HUES48 (cell line): ENCODE results near the gene MYOM1.

Experiments
- H3K27ac ChIP-seq: one replicate; pipeline ENCODE4 v1.7.0; 2013; ENCODE audit warnings: low read depth, low read length, inconsistent platforms
- H3K27me3 ChIP-seq: 2 replicates; pipeline ENCODE4 v1.6.1; 2013; ENCODE audit warnings: mild to moderate bottlenecking, low read length; ENCODE audit not compliant: control insufficient read depth, insufficient read depth
- H3K36me3 ChIP-seq: 2 replicates; pipeline ENCODE4 v1.6.1; 2013; ENCODE audit warnings: low read length; ENCODE audit not compliant: control insufficient read depth, insufficient read depth
- H3K4me1 ChIP-seq: 2 replicates; pipeline ENCODE4 v1.6.1; 2013; ENCODE audit warnings: mild to moderate bottlenecking, low read length; ENCODE audit not compliant: control insufficient read depth, insufficient read depth
- H3K4me3 ChIP-seq: 2 replicates; pipeline ENCODE4 v1.5.1; 2013; ENCODE audit warnings: mild to moderate bottlenecking, low read depth, low read length
- H3K9ac ChIP-seq: 2 replicates; pipeline ENCODE4 v1.6.1; 2013; ENCODE audit warnings: mild to moderate bottlenecking, low read depth, low read length, moderate library complexity
- H3K9me3 ChIP-seq: 2 replicates; pipeline ENCODE4 v1.6.1; 2013; ENCODE audit warnings: low read length; ENCODE audit not compliant: control insufficient read depth, insufficient read depth

The MYOM1 gene

DNA sequence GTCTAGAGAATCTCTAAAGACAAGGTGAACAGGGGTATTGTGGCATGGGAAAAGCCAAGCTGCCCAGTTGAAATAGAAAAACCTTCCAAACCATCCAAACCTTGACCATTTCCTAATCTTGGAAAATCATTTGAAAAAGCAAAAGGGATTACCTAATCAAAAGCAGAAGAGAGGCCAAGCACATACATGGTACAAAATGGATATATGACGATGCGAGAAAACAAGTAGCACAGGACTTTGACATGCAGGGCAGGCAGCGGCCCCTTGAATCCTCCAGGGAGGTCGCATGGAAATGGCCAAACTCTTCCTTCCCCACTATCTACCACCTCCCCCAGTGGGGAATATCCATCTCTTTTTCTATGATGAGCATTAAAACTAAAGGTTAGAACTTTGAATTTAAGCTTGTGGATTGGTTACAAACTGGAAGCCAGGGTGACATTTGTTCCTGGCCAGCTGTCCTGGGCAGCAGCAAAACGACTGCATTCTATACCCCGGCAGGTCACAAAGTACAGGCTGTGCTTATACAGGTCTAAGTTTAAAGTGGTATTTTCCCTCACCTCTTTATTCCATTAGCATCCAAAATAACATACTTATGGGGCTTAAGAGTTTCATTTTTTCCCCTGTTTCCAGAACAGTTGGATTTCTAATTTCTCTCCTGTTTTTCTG, 24.7 kb downstream of the MYOM1 start:
- no peaks in the 10 kb centered on the region for H3K9me3 ChIP-seq
- H3K27me3 ChIP-seq = no peaks in the 10 kb centered on the region
- H3K4me3 ChIP-seq = no peak overlapping the region
- no peaks in the 10 kb centered on the region for H3K4me1 ChIP-seq
- H3K27ac ChIP-seq = no peak overlapping the region
- H3K9ac ChIP-seq = no peak overlapping the region
- H3K36me3 ChIP-seq = no peaks in the 10 kb centered on the region

DNA sequence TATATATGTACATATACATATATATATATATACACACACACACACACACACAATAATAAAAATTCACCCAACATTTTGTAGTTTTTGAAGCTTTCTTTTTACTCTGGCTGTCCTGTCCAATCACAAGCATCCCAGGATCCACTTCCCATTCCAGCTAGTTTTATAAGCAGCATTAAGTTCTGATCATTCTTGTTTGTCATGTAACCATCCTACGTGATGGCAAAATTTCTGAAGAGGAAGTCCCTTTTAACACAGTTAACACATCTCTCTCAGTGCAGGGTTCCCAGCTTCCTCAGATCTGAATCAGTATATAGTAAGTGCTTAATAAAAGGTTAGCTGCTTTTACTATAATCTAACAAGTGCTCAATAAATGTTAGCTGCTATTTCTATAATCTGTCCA, 26.4 kb downstream of the MYOM1 start:
- no peak overlapping the region for H3K4me3 ChIP-seq
- no peaks in the 10 kb centered on the region for H3K9me3 ChIP-seq
- no peak overlapping the region for H3K9ac ChIP-seq
- H3K36me3 ChIP-seq = no peaks in the 10 kb centered on the region
- H3K27me3 ChIP-seq = no peaks in the 10 kb centered on the region
- H3K27ac ChIP-seq = no peak overlapping the region
- no peaks in the 10 kb centered on the region for H3K4me1 ChIP-seq

GRCh38 chr18:3192752-3193151, 27.0 kb downstream of the MYOM1 start:
- H3K27ac ChIP-seq = no peak overlapping the region
- no peak overlapping the region for H3K9ac ChIP-seq

DNA sequence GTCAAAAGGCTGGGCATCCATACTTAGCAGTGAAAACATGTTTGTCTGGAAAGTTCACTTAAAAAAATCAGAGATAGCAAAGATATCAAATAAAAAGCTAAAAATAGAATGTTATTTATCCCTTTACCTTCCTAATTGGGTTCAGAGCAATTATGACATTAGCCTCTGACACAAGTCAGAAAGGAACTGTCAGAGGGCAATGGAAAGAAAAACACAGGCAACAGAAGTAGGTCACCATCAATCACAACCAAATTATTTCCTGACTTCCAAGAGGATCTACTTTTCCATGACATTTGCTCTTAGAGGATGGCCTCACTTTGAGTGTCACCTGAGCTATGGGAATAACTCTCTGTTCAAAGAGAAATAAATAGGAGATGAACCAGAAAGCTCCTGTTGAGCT, 27.5 kb downstream of the MYOM1 start:
- H3K27me3 ChIP-seq = no peaks in the 10 kb centered on the region
- no peaks in the 10 kb centered on the region for H3K4me1 ChIP-seq
- H3K27ac ChIP-seq = no peak overlapping the region
- no peaks in the 10 kb centered on the region for H3K36me3 ChIP-seq
- H3K9me3 ChIP-seq = no peaks in the 10 kb centered on the region
- no peak overlapping the region for H3K9ac ChIP-seq
- no peak overlapping the region for H3K4me3 ChIP-seq

More at GRCh38 chr18:3192752-3193151, 27.0 kb downstream of the MYOM1 start:
- Histone ChIP-seq H3K4me1 (no peaks in the 10 kb centered on the region), H3K9me3 (no peaks in the 10 kb centered on the region), H3K27me3 (no peaks in the 10 kb centered on the region), H3K36me3 (no peaks in the 10 kb centered on the region), H3K4me3 (no peak overlapping the region)

- Histone ChIP-seq H3K27me3 (no peaks in the 10 kb centered on the region), H3K36me3 (no peaks in the 10 kb centered on the region), H3K27ac (no peak overlapping the region), H3K9me3 (no peaks in the 10 kb centered on the region), H3K4me3 (no peak overlapping the region), H3K4me1 (no peaks in the 10 kb centered on the region), H3K9ac (no peak overlapping the region)
These were observed 29.2 kb downstream of the MYOM1 start for GRCh38 chr18:3190610-3191009.

DNA sequence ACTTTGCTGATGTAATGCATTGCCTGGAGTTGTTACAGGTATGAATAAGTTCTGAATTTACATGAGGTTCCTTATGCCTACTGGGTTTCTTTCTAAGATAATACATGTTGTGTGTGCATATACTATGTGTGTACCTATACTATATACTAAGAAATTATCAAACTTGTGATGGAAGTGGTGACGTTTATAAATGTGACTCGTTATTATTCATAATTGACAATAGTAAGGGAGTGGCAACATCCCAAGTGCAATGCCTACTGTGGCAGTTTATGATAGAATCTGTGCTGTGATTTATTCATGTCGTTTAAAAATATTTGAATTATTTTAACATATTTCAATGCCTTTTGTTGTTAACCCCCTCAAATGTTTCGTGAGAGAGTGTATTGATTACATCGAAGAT, 29.9 kb downstream of the MYOM1 start:
- Histone ChIP-seq H3K27ac (no peak overlapping the region), H3K36me3 (no peaks in the 10 kb centered on the region), H3K4me3 (no peak overlapping the region), H3K9ac (no peak overlapping the region), H3K27me3 (no peaks in the 10 kb centered on the region), H3K9me3 (no peaks in the 10 kb centered on the region), H3K4me1 (no peaks in the 10 kb centered on the region)

DNA sequence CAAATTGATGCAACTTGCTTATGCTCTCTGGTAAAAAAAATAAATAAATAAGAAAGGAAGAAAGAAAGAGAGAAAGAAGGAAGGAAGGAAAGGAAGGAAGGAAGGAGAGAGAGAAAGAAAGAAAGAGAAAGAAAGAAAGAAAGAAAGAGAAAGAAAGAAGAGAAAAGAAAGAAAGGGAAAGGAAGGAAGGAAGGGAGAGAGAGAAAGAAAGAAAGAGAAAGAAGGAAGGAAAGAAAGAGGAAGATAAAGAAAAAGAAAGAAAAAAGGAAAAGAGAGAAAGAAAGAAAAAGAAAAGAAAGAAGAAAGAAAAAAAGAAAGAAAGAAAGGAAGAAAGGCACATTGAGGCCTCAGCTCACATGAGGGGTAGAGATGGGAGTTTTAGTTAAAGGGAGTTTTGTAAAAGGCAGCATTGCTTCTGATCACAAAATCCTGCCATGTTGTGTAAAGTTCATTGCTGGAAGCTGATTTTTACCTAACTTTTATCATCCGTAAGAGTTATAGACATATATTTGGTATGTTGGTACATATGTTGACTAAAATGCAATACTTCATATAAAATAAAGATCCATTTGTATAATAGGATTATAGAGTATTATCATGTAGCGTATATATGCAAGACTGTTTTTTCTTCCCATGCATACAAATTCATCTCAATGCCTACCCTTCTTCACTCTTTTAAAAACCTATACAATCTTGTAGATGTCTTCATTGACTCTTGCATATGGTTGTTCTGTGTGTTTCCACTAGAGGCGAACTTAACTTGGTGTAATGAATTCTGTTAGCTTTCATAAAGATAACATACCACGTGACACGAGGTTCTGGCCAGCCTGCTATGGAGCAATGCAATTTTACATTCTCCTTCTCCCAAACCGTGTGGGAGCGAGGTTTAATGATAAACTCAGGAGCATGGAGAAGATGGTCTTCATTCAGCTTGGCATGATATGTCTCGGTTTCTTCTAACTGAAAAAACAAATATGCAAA, 32.8 kb downstream of the MYOM1 start:
- H3K9me3 ChIP-seq = no peaks in the 10 kb centered on the region

DNA sequence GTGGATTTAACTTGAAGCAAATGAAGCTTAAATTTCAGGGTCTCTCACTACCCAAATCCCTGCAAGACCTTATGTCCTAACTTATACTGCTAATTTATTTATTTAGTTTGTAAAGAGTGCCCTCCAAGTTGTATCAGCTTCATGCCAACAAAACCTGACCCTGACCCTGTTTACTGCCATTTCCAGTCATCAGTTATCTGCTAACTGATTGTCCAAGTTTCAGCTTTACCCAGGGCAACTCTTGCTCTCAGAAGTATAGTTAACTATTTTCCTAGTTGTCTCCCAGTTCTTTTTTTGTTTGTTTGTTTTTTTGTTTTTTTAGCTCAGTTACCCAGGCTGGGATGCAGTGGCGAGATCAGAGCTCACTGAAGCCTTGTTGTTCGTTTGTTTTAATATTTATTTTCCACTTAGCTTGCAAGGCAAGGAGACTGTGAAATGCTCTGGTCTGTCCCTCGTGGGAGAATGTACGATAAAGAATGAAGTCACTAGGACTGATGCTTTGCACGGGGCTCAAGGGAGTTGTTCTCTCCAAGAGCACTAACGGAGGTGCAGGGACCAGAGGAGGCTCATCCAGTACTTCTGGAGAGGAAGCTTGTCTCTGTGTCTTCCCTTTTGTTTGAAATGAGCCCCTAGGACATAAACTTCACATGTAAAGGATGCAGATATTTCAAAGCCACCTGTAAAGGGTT, 35.3 kb downstream of the MYOM1 start:
- Histone ChIP-seq H3K4me3 (no peak overlapping the region), H3K4me1 (peaks cover 10% of the 10 kb centered on the region), H3K27ac (no peak overlapping the region), H3K36me3 (no peaks in the 10 kb centered on the region), H3K9me3 (no peaks in the 10 kb centered on the region), H3K27me3 (no peaks in the 10 kb centered on the region), H3K9ac (no peak overlapping the region)

More for the DNA sequence above, 32.8 kb downstream of the MYOM1 start:
- H3K9ac ChIP-seq = no peak overlapping the region
- H3K4me3 ChIP-seq = no peak overlapping the region
- no peaks in the 10 kb centered on the region for H3K27me3 ChIP-seq
- no peaks in the 10 kb centered on the region for H3K4me1 ChIP-seq
- no peaks in the 10 kb centered on the region for H3K36me3 ChIP-seq
- H3K27ac ChIP-seq = no peak overlapping the region

- no peaks in the 10 kb centered on the region for H3K9me3 ChIP-seq
- H3K36me3 ChIP-seq = no peaks in the 10 kb centered on the region
- no peaks in the 10 kb centered on the region for H3K27me3 ChIP-seq
- no peak overlapping the region for H3K27ac ChIP-seq
- peaks cover 11% of the 10 kb centered on the region for H3K4me1 ChIP-seq
- H3K4me3 ChIP-seq = no peak overlapping the region
- no peak overlapping the region for H3K9ac ChIP-seq
These were observed 36.6 kb downstream of the MYOM1 start for GRCh38 chr18:3183103-3183717.

GRCh38 chr18:3180325-3180724, 39.4 kb downstream of the MYOM1 start:
- Histone ChIP-seq H3K9me3 (no peaks in the 10 kb centered on the region), H3K36me3 (no peaks in the 10 kb centered on the region), H3K27ac (peak overlapping the region; percentile 74), H3K4me3 (no peak overlapping the region), H3K9ac (no peak overlapping the region), H3K27me3 (no peaks in the 10 kb centered on the region), H3K4me1 (peaks cover 11% of the 10 kb centered on the region)
